ENCODE results near the gene ATXN7L1. TPM values are rescaled to one million over a fixed set of nuclear protein-coding genes. Genes with fewer than 3 reads are reported as not detected.

ATXN7L1 gene
- total and polyA plus RNA-seq, 2 of the 8 experiments (the other 6 are each of a cell fraction or from before 2014, with no cell fraction given), result 14.3 to 34.0 TPM

DNA sequence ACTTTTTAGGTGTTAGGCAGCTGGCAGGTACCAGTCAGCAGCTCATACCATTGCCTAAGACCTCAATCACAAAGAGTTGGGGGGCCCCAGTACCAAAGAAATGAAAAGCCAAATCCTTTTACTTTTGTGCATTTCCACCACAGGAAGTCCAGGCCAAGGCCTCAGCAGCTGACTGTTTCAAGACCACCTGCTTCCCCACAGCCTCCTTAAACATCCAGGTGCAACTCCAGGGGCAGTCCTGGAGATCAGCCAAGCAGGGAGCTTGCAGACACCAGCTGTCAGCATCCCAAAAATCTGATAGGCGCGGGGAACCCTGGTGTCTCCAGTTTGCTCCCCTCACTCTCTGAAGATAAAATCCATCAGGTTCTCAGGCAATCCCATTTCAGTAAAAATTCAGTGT, 203.6 kb downstream of the ATXN7L1 start:
- Histone ChIP-seq H4K5ac (ENCODE audit: insufficient read length, low read depth, low read length) (no peak overlapping the region), H3K79me2 (ENCODE audit: control insufficient read depth in 1 of 2, insufficient read depth in 2 of 2, low read length in 2 of 2) (no peaks in the 10 kb centered on the region), H3K4ac (replicated peaks; ENCODE audit: insufficient read length, low read depth, low read length) (no peak overlapping the region), H2BK15ac (ENCODE audit: low read length) (no peak overlapping the region), H3K4me1 (replicated peaks in 1 of 4; ENCODE audit: control insufficient read depth in 3 of 4, insufficient read depth in 4 of 4, low read length in 3 of 4) (peaks cover 10 to 25% (median 16%) of the 10 kb centered on the region in 4 experiments), H3K23me2 (ENCODE audit: low read depth, low read length) (no peaks in the 10 kb centered on the region), H3K23ac (ENCODE audit: insufficient read length) (no peak overlapping the region), H2AK5ac (ENCODE audit: low read depth, low read length) (no peak overlapping the region), H3K27ac (ENCODE audit: low read depth, low read length) (no peak overlapping the region; the same call in 1 of the 2 replicates), H3K4me3 (ENCODE audit: extremely low read depth in 1 of 4, insufficient read depth in 2 of 4, low read depth in 3 of 4, low read length in 4 of 4) (no peak overlapping the region), H3K14ac (ENCODE audit: insufficient read length) (no peak overlapping the region), H3K9me3 (ENCODE audit: insufficient read depth in 2 of 2, low read depth in 1 of 2, low read length in 1 of 2) (no peaks in the 10 kb centered on the region), H3K79me1 (ENCODE audit: low read depth, low read length) (no peaks in the 10 kb centered on the region; the same call in 1 of the 2 replicates), H3K9ac (replicated peaks in 1 of 4; ENCODE audit: extremely low read depth in 1 of 4, low read depth in 3 of 4, low read length in 3 of 4) (no peak overlapping the region), H2AFZ (ENCODE audit: low read length) (no peak overlapping the region), H2BK20ac (ENCODE audit: low read length) (no peak overlapping the region), H3K27me3 (replicated peaks in 1 of 4; ENCODE audit: control insufficient read depth in 3 of 4, extremely low read depth in 1 of 4, insufficient read depth in 3 of 4, low read length in 3 of 4) (no peaks in the 10 kb centered on the region), H3K36me3 (ENCODE audit: control insufficient read depth in 2 of 4, insufficient read depth in 4 of 4, low read length in 3 of 4) (no peaks in the 10 kb centered on the region), H2BK12ac (ENCODE audit: low read depth, low read length) (no peak overlapping the region), H3K4me2 (ENCODE audit: insufficient read depth in 1 of 2, low read depth in 2 of 2, low read length in 2 of 2) (no peak overlapping the region), H3K18ac (ENCODE audit: extremely low read depth, low read length) (no peak overlapping the region), H3K56ac (replicated peaks; ENCODE audit: insufficient read length, low read depth, low read length) (no peak overlapping the region), H4K20me1 (replicated peaks in 1 of 2; ENCODE audit: control insufficient read depth in 1 of 2, insufficient read depth in 2 of 2, low read length in 2 of 2) (no peaks in the 10 kb centered on the region), H2BK120ac (replicated peaks; ENCODE audit: low read depth, low read length) (no peak overlapping the region), H4K91ac (replicated peaks; ENCODE audit: insufficient read length, low read length) (no peak overlapping the region), H2BK5ac (ENCODE audit: low read depth, low read length) (no peak overlapping the region), H4K8ac (ENCODE audit: extremely low read depth, insufficient read depth, low read length) (no peak overlapping the region)
- FAIRE-seq, result no peak
- TF ChIP-seq, protein P1, sequence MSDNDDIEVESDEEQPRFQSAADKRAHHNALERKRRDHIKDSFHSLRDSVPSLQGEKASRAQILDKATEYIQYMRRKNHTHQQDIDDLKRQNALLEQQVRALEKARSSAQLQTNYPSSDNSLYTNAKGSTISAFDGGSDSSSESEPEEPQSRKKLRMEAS (IDR thresholded peaks at IDR 0.05), result no peak
- TF ChIP-seq CEBPB (IDR thresholded peaks at IDR 0.05; ENCODE audit: low read depth, low read length) (no peak), RAD21 (IDR thresholded peaks at IDR 0.05 in 1 of 2, conservative IDR thresholded peaks at IDR 0.05 in 1 of 2; ENCODE audit: low read depth in 2 of 2, low read length in 2 of 2) (no peak)
- no peak for DNase-seq (ENCODE audit: low read depth in 1 of 2, low spot score in 2 of 2)
- ChIA-PET CTCF (ENCODE audit: partially characterized antibody) (interaction anchor here (0.6 to 3.3 kb wide), 10 partner anchors 9 to 227 kb away, joined by 3 to 30 read pairs (median 4); no protein-coding TSS in a partner anchor), POLR2A (ENCODE audit: partially characterized antibody) (interaction anchor here (0.9 to 1.3 kb wide), 4 partner anchors 10 to 29 kb away, joined by 3 to 4 read pairs (median 4); no protein-coding TSS in a partner anchor)
- 92% methylated on average over 2 of the region's 2 CpGs; no CpG with 5 or more reads in 1 of the 2 experiments for WGBS, 2 experiments (ENCODE audit: extremely low coverage in 1 of 2, insufficient coverage in 1 of 2, insufficient read length in 1 of 2, insufficient replicate concordance in 2 of 2, low coverage in 1 of 2, low lambda C conversion rate in 2 of 2, missing lambda C conversion rate in 1 of 2)

Measured in H1 (cell line).